Neural progenitor cell (in vitro differentiated cells): Measurements from ENCODE around the gene CAB39L.

ENCODE experiments used
- EZH2 ChIP-seq: fragments of 200-600 bp; sonication (generic); IDR thresholded peaks from 2 replicates; pipeline ENCODE4 v1.6.1; 2017; ENCODE audit warnings: antibody characterized with exemption, mild to moderate bottlenecking, moderate library complexity
- EZH2phosphoT487 ChIP-seq: fragments of 200-600 bp; sonication (generic); IDR thresholded peaks from 2 replicates; pipeline ENCODE4 v1.6.1; 2017; ENCODE audit warnings: antibody characterized with exemption
- TF ChIP-seq, protein P1 (sequence below): fragments of 200-600 bp; sonication (generic); IDR thresholded peaks from 2 replicates; pipeline ENCODE4 v1.5.1; 2017; ENCODE audit warnings: antibody characterized with exemption, mild to moderate bottlenecking

DNA sequence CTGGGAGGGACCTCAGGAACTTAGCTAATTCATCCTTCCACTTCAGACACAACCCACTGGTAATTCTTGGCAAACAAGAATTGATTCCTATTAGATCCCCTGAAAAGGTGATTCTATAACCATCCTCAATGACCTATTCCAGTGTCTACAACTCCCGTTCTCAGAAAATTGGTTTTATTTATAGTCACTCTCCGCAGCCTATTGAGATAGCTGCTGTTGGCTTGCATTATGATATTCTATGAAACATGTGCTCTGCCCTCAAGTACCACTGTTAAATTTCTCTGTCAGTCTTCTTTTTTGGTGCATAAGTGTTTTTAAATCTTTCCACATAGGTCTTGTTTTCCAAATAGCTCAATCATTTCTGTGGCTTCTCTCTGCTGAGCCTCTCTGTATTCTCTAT is 121.2 kb downstream of the CAB39L start:
- TF ChIP-seq, protein P1, sequence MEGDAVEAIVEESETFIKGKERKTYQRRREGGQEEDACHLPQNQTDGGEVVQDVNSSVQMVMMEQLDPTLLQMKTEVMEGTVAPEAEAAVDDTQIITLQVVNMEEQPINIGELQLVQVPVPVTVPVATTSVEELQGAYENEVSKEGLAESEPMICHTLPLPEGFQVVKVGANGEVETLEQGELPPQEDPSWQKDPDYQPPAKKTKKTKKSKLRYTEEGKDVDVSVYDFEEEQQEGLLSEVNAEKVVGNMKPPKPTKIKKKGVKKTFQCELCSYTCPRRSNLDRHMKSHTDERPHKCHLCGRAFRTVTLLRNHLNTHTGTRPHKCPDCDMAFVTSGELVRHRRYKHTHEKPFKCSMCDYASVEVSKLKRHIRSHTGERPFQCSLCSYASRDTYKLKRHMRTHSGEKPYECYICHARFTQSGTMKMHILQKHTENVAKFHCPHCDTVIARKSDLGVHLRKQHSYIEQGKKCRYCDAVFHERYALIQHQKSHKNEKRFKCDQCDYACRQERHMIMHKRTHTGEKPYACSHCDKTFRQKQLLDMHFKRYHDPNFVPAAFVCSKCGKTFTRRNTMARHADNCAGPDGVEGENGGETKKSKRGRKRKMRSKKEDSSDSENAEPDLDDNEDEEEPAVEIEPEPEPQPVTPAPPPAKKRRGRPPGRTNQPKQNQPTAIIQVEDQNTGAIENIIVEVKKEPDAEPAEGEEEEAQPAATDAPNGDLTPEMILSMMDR: no peak
- TF ChIP-seq EZH2 (no peak), EZH2phosphoT487 (no peak)
